GM13976 (cell line): ENCODE data around the gene TFG.

ENCODE experiments used
- DNase-seq: peaks from one replicate; pipeline ENCODE4 v3.0.0; 2012; ENCODE audit warnings: low spot score
- in situ Hi-C: fragments of 300-500 bp; cut with MboI; formaldehyde crosslinking; loops from one replicate; pipeline ENCODE4 v1.12.0; 2022; ENCODE audit warnings: low sequenced_read_pairs, mixed read lengths, inconsistent platforms; ENCODE audit not compliant: unreplicated experiment
- TF ChIP-seq, protein P1 (sequence below): IDR thresholded peaks from 2 replicates; pipeline ENCODE4 v1.5.1; 2012; ENCODE audit warnings: borderline replicate concordance, mild to moderate bottlenecking; ENCODE audit not compliant: insufficient read depth; ENCODE audit errors: extremely low read depth, missing control alignments, control extremely low read depth

TFG gene

DNA sequence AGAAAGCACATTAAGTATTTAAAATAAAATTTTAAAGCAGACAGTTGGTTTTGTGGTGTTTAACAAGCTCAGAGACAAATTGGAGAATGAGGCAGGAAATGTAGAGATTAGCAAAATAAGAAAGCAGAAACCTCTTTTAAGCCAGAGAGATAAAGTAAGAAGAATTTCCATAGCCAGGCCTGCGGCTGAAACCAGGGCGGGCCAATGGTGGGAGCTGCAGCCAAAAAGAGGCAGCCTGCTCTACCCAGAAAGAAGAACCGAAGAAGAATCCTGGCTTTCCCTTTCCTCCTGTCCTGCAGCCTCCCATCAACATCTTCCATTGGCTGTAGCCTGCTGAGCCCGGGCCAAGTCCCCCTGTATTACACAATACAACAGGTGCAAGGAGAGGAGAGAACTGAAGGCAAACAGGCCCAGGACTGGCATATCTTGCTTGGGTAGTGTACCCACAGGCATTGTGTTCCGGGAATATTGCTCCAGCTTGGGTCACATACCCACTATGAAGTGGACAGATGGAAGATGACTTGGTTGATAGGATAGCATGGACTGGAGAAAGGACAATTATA lies 11.5 kb upstream of the TFG start:
- DNase-seq = no peak
- in situ Hi-C loops = no loop called here
- TF ChIP-seq, protein P1, sequence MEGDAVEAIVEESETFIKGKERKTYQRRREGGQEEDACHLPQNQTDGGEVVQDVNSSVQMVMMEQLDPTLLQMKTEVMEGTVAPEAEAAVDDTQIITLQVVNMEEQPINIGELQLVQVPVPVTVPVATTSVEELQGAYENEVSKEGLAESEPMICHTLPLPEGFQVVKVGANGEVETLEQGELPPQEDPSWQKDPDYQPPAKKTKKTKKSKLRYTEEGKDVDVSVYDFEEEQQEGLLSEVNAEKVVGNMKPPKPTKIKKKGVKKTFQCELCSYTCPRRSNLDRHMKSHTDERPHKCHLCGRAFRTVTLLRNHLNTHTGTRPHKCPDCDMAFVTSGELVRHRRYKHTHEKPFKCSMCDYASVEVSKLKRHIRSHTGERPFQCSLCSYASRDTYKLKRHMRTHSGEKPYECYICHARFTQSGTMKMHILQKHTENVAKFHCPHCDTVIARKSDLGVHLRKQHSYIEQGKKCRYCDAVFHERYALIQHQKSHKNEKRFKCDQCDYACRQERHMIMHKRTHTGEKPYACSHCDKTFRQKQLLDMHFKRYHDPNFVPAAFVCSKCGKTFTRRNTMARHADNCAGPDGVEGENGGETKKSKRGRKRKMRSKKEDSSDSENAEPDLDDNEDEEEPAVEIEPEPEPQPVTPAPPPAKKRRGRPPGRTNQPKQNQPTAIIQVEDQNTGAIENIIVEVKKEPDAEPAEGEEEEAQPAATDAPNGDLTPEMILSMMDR = no peak

DNA sequence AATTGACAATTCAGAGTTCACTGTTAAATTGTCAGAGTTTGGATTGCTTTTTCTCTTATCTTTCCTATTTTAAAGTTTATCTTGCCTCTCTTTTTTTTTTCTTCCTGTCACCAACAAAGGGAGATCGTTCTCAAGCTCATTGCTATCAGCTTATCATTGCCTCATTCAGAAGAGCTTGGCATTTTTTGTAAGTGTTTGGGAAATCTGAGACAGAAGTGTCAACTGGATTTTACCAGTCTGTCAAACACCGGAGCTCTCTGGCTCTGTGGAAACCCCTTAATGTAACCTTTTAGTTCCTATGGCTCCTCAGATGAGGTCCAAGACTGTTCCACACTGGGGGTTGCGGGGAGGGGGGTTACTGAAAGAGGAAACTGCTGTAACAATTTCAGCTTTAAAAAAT lies 10.6 kb upstream of the TFG start:
- TF ChIP-seq, protein P1 = no peak
- in situ Hi-C loops = no loop called here
- no peak for DNase-seq

DNA sequence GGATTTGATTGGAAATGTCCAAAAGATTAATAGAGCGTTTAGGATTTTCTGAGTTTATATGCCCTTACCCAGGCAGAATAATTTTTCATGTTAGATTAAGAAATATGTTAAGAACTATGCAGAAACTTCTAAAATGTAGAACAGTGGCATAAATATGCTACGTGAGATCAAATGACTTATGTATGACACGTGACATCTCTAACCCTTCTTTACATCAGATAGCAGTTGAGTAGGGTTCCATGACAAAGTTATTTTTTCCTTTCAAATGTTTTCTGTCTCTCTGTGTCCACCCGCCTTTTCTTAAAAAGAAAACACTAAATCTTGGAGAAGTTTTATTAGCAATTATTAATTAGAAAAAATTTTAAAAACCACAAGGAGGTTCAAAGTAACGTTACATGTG lies 8.6 kb upstream of the TFG start:
- DNase-seq = no peak
- in situ Hi-C loops = no loop called here
- TF ChIP-seq, protein P1 = no peak

DNA sequence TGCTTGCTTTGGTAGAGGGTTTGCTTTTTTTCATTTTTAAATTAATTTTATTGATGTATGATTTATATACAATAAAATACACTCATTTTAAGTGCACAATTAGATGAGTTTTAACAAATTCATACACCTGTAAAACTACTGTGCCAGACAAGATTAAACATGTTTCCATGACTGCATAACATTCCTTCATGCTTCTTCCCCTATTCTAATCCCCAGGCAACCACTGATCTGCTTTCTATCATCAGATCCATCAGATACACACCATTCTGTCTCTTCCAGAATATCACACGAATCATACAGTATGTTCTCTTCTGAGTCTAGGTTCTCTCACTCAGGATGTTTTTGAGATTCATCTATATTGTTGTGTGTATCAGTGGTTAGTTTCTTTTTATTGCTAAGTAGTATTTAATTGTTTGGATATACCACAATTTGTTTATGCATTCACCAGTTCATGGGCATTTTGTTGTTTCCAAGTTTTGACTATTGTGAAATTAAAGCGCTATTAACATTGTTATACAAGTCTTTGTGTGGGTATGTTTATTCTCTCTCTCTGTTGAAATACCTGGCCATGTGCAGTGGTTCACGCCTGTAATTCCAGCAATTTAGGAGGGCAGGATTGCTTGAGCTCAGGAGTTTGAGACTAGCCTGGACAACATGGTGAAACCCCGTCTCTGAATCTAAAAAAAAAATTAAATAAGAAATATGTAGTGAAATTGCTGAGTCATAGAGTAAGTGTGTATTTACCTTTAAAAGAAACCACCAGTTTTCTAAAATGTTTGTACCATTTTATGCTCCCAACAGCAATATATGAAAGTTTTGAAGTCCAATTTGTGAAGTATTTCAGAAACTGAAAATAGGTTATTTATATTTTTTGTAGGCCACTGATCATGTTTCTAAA lies 7.0 kb upstream of the TFG start:
- in situ Hi-C loops = no loop called here
- no peak for DNase-seq
- TF ChIP-seq, protein P1 = no peak

DNA sequence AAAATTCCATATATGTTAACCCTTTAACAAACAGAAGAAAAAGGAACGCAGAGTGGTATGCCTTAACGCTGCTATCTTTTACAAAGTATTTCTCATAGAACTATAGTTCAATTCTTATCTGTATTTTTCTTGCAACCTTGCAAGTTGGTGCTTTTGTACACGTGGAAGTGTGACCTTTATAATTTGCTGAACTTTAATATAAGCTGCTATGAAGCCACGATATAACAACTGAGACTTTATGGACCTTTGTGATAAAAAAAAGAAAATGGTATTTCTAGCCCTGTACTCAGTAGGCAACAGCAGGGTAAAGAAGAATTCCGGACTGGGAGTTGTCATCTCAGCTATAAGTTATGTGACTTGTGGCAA lies 6.3 kb upstream of the TFG start:
- in situ Hi-C loops = no loop called here
- TF ChIP-seq, protein P1 = no peak

DNA sequence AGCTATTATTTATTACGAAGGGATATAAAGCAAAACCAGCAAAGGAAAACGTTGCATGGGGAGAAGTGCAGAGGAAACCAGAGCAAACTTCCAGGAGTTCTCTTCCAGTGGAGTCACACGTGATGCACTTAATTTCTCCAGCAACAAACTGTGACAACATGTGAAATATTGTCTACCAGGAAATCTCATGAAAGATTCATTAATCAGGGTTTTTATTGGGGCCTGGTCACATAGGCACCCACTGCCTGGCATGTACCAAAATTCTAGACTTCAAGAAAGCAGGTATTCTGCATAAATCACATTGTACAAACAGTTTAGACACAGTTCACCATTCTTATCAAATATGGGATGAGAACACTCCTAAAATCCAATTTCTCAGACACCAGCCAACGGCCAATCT lies 5.4 kb upstream of the TFG start:
- no peak for DNase-seq
- TF ChIP-seq, protein P1 = no peak
- in situ Hi-C loops = no loop called here

More for the DNA sequence above, 6.3 kb upstream of the TFG start:
- no peak for DNase-seq

DNA sequence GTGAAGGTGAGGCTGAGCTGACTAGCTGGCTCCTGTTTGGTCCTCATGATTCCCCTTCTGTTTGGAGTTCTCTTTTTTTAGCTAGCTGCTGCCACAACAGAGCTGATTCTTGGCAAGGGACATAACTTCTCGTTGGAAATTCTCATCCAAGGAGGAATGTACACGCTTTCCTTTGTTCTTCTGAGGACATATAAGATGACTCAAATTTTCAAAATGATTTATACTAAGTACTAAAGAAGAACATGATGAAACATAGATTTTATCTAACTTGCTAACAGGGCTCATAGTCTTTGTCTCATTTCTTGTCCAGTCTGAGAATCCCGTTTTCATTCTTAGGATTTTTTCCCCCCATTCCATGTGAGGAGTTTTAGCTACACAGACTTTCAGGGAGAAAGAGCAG lies 2.9 kb upstream of the TFG start:
- no peak for DNase-seq
- TF ChIP-seq, protein P1 = no peak
- in situ Hi-C loops = no loop called here
